Kasumi-1 (cell line): Measurements from ENCODE around the gene SPOCK1.

Experiments used
- DNase-seq, 2 experiments: peaks; one replicate each; lab custom pipeline; 2025; lab: John Stamatoyannopoulos, UW

The SPOCK1 gene

DNA sequence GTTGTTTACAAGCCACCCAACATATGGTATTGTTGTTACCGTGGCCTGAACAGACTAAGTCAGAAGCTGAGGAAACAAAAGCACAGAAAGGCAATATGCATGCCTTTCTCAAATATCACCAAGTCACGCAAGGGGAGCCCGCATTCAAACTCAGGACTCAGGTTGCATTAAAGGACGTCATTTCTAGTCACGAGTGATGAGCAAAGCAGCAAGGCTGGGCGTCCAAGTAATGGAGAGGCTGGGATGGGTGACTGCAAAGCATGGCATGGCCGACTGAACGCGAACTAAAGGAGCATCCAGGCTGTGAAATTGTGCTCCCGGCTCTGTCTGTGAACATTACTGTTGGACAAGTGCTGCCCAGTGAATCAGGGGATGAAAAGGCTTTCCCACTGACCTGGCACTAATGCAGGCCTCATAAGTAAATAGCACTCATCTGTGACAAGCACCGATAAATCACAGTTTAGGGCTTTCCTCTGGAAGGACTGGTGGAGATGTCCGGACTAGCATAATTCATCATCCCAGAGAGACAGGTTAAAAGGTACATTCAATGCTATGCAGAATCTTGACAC lies 202.8 kb downstream of the SPOCK1 start:
- no peak for DNase-seq

DNA sequence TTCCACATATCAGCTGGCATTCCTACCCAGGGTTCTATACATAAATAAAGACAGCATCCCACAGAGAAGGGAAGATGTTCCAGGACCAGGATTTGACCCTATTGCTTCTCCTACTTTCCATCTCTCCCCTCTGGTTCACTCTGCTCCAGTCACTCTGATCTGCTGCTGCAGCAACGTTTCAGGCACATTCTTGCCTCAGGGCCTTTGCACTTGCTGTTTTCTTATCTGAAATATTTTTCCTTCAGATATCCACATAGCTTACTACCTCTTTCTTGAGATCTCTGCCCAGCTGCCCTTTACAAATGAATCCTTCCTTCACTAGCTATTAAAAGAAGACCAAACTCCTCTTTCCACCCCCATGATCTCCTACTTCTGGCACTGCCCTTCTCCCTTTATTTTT lies 204.5 kb downstream of the SPOCK1 start:
- DNase-seq: no peak

- DNase-seq: no peak
Observed at GRCh38 chr5:137292461-137293027, 206.6 kb downstream of the SPOCK1 start.

DNA sequence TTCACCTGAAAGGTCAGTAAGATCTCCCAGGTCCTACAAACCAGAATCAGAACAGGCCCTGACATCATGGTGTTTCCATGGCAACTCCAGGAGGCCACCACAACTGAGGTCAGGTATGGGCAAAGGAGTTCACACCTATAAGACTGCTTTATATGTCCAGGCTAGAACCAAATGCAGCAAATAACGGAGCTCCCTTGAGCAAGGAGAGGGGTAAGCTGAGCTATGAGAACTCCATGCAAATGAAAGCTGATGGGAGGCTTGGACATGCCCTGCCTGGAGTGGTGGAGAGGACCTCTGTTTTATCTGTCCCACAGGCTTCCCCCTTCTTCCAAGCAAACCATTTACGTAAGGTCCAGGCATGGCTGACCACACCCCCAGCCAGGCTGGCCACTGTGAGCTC lies 207.7 kb downstream of the SPOCK1 start:
- DNase-seq: no peak

DNA sequence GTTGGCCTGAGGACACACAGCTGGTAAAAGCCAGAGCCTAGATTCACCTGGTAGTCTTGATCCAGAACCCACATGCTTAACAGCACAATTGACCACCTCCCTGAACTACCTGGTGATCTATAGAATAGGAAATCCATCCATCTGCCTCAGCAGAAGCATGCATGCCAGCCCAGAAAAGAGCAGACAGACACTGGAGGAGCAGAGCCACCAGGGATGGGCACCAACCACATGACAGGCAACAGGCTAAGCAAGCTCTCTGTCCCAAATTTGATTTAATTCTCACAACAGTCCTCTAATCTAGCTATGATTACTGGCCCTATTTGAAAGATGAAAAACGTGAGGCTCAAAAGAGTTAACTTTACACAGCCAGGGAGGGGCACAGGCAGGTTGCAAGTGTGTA lies 208.1 kb downstream of the SPOCK1 start:
- no peak for DNase-seq

DNA sequence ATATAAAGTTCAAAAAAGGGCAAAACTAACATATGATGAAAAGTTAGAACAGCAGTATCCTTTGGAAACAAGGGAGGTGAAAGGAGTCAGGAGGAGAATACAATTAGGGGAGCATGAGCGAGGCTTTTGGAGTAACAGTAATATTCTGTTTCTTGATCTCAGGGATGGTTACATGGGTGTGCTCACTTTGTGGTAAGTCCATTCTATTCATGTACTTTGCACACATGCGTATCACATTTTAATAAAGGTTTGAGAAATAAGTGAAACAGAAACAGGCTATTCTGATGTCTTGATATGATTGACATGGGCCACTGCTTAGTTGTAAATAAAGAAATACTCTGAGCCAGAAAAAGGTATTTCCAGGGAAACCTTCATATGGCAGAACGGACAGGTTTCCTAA lies 208.8 kb downstream of the SPOCK1 start:
- no peak for DNase-seq

GRCh38 chr5:137289856-137290255 lies 209.3 kb downstream of the SPOCK1 start:
- no peak for DNase-seq

DNA sequence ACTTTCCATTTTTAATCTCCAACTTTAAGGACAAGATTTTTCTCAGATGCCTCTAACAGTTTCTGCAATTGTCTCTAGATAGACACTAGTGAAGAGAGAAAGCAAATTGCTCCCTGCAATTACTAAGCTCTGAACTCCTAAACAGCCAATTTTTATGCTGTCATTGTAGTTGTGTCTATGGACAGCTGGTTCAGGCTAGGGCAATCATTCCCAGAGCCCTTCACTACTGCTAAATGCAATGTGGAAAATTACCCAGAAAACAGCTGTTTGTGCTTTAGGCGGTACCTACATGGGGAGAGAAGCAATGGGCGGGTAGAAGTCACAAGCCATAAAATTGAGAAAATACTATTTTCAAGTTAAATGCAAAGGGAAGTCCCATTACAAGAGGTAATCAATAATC lies 211.6 kb downstream of the SPOCK1 start:
- no peak for DNase-seq

DNA sequence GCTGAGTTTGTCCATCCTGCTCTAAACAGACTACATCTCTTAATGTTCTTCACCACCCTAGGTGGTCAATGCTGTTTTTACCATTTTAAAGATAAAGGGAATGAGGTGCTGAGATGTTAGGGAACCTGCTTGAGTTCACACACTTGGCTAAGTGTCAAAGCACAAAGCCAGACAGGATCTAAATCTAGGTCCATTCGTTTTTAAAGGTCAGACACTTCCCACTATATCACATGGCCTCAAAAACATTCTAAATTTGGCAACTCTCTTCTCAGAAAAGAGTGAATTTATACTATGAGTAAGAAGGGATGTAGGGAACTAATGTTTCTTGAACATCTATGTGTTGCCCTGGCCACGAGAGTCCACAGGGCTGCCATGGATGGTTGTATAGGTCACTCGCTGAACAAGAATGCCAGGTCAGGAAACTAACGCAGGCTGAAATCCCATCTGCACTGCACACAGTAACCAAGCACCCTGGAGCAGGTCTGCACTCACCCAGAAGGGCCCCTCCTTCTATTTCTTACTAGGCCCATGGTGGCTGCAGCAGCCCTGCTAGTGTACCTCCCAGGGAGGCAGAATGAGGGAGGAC lies 213.0 kb downstream of the SPOCK1 start:
- DNase-seq: no peak

GRCh38 chr5:137283801-137284200 lies 215.3 kb downstream of the SPOCK1 start:
- DNase-seq: no peak

DNA sequence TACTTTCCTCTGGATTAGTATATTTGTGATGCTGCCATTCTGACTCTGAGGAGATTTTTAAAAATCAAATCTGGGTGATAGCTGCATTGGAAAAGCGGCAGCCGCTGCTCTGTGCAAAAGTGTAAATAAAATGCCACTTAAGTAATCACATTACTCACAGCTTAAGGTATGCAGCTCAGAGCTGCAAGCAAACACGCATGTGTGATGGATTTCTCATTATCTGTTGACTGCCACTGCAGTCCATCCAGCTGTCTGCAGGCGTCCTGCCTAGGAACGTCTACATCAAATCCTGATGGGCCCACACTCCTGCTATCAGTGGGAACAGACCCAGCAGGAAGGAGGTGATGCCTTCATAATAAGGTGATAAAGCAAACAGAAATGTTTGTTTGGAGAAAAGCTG lies 216.9 kb downstream of the SPOCK1 start:
- no peak for DNase-seq

GRCh38 chr5:137281201-137281600 lies 217.9 kb downstream of the SPOCK1 start:
- DNase-seq: no peak

DNA sequence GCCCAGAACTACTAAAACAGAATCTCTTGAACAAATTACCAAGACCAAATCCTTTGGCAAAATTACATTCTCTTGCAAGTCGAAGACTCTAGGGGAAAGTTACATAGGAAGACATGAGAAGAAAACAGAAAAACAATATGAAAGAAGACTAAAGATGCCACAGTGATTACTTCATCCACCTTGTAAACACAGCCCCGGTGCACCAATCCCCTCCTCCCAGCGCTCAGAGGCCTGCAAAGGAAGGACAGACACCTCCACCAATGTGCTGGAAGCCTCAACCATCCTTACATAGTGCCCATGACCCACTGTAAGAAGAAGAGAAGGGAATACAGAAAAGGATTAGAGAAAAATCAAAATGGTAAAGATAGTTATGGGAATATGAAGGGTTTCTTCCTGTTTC lies 218.5 kb downstream of the SPOCK1 start:
- DNase-seq: no peak

DNA sequence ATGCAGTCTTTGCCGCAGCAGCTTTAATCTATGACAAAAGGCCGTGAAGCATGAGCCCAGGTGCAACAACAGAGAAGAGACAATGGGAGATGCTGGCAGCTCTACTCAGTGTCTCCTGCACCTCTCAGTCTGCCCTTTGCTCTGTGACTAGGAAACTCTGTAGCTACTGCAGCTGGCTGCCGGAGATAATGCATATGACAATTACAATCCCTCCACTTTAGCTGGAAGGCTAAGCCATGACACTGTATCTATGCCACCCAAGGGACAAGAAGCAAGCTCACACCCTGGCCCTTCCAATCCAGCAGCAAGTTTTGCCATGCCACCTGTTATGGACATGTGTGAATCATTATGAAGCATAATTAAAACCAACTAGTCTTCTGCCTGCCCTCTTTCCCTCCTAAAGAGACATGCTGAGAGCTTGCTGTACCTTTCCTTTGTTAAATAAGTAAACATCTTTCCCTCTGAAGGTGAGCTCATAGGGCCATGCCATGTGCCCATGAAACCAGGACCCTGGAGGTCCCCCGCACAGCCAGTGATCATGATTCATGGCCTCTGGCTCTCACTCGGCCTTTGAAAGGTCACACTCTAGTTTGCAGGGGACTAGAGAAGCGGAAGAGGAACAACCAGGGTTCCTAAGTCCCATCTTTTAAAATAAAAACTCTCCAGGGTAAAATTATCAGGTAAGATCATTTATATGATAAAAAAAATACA lies 219.4 kb downstream of the SPOCK1 start:
- DNase-seq: no peak

DNA sequence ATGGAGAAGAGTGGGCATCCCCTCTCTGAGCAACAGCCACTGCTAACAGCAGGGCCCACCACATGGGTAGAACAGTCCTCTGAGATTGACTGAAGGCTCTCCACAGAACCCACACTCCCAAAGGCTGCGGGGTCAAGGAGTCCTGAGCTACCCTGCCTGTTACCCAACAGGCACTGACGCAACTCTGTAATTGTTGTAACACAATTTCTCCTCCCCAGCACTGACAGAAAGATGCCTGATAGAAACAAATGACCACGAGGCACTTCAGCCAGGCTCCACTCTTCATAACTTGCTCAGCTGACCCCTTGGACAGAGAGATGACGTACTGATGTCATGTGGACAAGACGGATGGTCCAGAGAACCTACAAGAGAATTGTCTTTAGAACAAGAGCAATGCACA lies 220.7 kb downstream of the SPOCK1 start:
- no peak for DNase-seq

DNA sequence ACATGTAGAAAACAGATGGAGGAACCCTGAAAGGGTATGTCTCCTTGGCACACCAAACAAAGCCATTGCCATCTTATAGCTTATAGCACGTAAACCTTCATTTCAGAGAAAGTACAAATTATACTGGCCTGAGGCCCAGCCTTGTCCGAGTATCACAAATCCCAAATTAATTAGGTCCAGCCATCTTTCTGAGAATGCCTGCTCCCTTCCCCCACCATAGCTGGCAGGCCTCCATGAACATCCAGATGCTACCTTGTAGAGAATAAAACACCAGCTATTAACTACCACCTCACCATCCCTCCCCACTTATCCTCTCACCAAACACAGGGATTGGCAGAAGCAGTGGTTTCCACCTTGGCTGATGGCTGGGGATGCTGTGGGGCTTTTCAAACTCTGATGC lies 224.0 kb downstream of the SPOCK1 start:
- DNase-seq: no peak

DNA sequence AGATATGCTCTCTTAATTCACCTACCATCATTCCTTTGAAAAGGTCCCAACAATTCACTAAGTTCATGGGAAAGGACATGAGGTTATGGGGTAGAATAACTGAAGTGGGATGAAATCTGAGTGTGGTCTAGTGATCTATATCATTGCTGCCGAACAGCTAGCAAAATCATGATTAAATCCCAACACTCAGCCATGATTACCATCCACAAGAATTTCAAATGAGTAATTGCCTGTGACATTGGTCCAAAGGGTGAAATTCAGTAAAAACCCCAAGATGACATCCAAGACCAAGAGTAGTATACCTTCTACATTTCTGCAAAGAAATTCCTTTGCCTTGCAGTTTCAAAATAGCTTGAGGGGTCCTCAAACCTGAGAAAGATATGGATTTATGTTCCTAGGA lies 225.6 kb downstream of the SPOCK1 start:
- no peak for DNase-seq

DNA sequence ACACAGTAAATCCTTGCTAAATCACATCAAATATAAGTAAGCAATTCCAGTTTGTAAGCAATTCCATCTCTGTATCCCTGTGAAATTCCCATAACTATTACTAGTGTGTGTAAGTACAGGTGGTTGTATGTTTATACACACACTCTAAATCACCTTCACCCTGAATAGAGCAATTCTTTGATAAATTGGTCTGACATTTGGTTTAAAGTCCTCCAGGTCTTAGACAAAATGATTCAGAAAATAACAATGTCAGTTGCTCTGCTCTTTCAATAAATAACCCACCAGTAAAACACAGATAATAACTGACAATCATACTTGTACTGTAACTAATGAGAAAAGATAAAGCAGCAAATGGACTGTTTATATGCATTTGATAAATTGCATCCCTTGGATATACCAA lies 226.3 kb downstream of the SPOCK1 start:
- DNase-seq: no peak

DNA sequence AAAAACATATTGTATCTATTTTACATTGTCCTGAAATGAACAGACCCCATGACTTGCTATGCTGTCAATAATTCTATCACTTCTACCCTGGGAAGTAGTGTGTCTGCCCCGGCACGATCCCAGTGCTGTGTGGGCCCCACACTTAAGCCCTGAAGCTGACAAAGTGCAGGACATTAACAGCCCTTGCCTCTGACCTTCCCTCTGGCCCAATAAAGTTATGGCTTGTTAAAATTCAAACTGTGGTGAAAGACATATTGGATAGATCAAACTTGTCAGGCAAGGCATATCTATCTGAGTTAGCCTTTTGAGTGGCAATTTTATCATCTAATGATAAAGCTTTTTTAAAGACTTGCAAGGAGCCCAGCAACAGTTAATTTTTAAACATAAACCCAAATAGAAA lies 229.2 kb downstream of the SPOCK1 start:
- DNase-seq: no peak

- DNase-seq: no peak
Observed at GRCh38 chr5:137269274-137269673, 229.9 kb downstream of the SPOCK1 start.

DNA sequence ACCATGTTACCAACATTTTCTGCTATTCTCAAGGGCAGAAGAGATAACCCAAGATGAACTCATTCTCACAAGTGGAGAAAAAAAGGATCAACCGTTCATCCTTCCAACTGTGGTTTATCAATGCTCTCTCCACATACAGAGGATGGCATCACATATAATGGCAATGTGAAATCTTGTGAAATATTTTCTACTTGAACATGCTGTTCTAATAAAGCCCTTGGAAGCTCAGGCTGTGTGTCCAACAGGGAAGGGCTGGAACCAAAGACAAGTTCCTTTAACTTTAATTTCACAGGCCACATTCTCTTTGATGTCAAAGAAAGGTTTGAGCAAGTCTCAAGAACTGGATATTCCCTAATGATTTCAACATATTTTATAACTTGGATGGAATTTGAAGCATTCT lies 230.5 kb downstream of the SPOCK1 start:
- DNase-seq: no peak

- no peak for DNase-seq
Observed at GRCh38 chr5:137266186-137266585, 232.9 kb downstream of the SPOCK1 start.

DNA sequence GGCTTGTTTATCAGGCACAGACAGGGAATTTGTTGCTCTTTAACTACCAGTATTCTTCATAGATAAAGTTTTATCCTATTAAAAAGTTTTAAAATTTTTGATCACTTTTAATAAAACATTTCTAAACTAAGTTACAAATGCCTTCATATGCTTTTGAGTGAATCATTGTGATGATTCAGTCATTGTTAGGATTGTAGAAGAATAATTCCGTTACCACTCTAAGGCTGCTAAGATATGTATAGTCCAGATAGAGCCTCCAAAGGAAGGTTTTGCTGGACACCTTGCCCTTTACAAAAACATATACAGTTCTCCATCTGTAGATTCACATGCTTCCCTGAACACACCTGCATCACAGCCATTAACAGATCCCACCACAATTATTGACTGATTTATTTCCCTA lies 233.7 kb downstream of the SPOCK1 start:
- DNase-seq: no peak

DNA sequence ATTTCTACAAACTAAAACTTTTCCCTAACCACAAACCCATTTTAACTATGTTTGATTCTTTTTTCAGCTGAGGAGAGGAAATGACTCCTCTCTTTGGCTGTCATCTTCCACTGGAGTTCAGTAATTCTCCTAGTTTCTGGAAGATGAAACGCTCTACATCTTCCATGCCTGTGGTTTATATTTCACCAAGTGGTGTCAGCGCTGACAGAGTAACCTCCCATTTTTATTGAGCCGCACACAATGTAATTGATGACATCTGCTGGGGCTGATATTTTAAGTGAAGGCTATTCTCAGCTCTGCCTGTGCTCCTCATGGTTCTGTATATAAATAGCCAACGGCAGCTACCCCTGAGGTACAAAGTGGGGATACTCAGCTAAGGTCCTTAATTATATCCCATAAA lies 234.6 kb downstream of the SPOCK1 start:
- DNase-seq: no peak
